ENCODE data around the gene CDHR5.
A peak's percentile ranks its signal among the peaks of the same experiment; 100 is the strongest.

The CDHR5 gene

DNA sequence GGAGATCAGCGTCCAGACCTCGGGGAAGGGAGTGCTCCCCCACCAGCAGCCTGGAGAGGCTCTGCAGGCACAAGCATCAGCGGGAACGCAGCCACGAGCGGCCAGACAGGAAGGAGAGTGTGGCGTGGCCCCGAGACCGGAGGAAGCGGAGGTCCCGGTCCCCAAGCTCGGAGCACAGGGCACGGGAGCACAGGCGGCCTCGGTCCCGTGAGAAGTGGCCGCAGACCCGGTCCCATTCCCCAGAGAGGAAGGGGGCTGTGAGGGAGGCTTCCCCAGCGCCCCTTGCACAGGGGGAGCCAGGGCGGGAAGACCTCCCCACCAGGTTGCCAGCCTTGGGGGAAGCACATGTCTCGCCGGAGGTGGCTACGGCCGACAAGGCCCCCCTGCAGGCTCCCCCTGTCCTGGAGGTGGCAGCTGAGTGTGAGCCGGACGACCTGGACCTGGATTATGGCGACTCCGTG is 15.9 kb downstream of the CDHR5 start:
- DNase-seq, result no peak

- DNase-seq, result no peak
Observed at GRCh38 chr11:607971-608659, 16.6 kb downstream of the CDHR5 start.

DNA sequence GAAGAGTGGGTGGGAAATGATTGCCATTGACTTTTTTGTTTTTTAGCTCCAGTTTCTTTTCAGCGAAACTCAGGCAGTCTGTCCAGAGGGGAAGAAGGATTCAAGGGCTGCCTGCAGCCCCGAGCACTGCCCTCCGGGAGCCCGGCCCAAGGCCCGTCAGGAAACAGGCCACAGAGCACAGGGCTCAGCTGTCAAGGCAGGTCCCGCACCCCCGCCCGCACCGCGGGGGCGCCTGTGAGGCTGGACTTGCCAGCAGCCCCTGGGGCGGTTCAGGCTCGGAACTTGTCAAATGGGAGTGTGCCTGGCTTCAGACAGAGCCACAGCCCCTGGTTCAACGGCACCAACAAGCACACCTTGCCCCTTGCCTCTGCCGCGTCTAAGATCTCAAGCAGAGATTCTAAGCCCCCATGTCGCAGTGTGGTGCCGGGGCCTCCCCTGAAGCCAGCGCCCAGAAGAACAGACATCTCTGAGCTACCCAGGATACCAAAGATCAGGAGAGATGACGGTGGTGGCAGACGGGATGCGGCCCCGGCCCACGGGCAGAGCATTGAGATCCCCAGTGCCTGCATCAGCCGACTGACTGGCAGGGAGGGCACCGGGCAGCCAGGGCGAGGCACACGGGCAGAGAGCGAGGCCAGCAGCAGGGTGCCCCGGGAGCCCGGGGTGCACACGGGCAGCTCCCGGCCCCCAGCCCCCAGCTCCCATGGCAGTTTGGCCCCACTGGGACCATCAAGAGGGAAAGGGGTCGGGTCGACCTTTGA is 17.6 kb downstream of the CDHR5 start:
- no peak for DNase-seq

DNA sequence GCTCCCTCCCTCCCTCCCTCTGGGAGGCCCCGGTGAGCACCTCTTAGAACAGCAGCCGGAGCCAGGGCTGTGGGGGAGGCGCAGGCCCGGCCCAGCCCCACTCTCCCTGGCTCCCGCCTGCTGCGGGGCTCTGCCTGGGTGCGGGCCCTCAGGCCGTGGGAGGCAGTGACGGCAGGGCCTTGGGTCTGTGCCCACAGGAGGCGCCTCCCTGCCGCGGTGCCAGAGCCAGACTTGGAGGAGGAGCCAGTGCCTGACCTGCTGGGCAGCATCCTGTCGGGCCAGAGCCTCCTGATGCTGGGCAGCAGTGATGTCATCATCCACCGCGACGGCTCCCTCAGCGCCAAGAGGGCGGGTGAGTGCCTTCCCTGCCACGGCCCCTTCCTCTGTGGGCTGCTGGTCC is 18.5 kb downstream of the CDHR5 start:
- DNase-seq, result no peak

DNA sequence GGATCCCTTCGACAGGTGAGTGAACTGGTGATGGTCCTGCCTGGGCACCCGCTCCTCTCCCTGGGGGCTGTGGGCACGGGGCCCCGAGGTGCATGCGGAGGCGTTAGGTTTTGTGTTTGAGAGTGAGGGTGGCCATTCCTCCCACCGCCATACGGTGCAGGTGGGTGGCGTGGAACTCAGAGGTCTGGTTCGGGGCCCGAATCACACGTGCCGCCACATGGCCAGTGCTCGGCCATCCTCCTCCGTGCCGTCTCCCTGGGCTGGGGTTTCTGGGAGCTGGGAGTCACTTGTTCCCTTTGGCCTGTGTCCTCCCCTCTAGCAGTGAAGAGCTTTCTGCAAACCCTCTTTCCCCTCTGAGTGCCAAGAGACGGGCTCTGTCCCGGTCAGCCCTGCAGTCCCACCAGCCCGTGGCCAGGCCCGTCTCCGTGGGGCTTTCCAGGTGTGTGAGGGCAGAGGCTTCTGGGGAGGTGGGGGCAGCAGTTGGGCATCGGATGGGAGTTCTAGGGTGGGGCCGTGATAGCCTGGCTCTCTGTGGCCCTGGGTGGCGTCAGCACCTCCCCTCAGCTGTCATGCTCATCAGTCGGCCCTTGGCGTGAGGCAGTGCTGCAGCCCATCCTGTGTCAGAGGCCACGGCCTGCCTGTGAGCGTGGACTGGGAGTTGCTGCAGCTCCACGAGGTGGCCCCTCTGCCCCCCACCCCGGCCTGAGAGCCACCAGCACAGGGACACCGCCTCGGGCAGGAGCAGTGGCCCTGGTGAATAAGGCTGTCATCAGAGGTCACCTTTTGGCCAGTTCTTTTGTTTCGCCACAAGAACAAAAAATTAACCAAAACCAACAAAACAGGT is 19.2 kb downstream of the CDHR5 start:
- no peak for DNase-seq

GRCh38 chr11:603154-603553 is 21.6 kb downstream of the CDHR5 start:
- no peak for DNase-seq

- no peak for DNase-seq
Observed at GRCh38 chr11:601573-602245, 23.0 kb downstream of the CDHR5 start.

- no peak for DNase-seq
Observed at GRCh38 chr11:598005-598680, 26.6 kb downstream of the CDHR5 start.

GRCh38 chr11:597166-597725 is 27.5 kb downstream of the CDHR5 start:
- no peak for DNase-seq

- DNase-seq, result no peak
Observed at GRCh38 chr11:596374-596773, 28.4 kb downstream of the CDHR5 start.

- no peak for DNase-seq
Observed at GRCh38 chr11:595400-595799, 29.4 kb downstream of the CDHR5 start.

- no peak for DNase-seq
Observed at GRCh38 chr11:593347-593746, 31.4 kb downstream of the CDHR5 start.

DNA sequence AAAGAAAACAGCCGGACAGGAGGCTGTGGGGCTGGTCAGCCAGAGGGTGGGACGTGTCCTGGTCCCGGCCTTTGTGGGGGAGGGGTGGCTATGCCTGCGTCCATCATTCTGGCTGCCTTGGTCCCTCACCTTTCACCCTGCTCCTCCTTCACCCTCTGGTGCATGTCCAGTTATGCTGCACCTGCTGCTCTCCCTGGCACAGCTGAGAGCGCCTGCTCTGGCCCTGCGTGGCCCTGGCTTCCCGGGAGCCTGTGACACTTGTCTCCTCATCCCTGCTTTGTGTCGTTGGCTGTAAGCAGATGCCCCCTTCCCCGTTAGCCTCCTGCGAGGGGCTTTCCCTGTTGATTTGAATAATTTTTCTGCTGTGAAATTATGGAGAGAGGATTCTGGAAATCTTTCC is 31.8 kb downstream of the CDHR5 start:
- no peak for DNase-seq

DNA sequence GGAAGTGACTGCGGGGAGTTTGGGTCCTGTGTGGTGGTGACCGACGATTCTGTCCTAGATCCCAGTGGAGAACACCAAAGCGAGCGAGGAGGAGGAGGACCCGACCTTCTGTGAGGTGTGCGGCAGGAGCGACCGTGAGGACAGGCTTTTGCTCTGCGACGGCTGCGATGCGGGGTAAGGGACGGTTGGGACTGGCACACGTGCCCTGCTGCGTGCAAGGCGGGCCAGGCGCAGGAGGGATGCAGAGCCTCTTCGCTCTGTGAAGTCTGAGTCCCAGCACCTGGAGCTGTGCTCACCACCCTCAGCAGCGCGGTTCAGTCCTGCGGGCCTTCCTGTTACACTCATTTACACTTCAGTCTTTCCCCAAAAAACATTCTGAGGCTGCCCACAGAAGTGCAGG is 32.3 kb downstream of the CDHR5 start:
- DNase-seq, result no peak

GRCh38 chr11:590997-591396 is 33.8 kb downstream of the CDHR5 start:
- DNase-seq, result no peak

DNA sequence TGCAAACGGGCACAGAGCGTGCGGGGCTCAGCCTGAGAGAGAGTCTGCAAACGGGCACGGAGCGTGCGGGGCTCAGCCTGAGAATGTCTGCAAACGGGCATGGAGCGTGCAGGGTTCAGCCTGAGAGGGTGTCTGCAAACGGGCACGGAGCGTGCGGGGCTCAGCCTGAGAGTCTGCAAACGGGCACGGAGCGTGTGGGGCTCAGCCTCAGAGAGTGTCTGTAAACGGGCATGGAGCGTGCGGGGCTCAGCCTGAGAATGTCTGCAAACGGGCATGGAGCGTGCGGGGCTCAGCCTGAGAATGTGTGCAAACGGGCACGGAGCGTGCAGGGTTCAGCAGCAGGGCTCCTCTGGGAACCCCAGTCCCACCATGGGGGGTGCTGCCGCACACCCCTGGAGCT is 35.0 kb downstream of the CDHR5 start:
- no peak for DNase-seq

GRCh38 chr11:587978-588380 is 36.8 kb downstream of the CDHR5 start:
- DNase-seq, result peak; percentile 67 to 82

- DNase-seq, result no peak
Observed at GRCh38 chr11:587546-587945, 37.2 kb downstream of the CDHR5 start.

DNA sequence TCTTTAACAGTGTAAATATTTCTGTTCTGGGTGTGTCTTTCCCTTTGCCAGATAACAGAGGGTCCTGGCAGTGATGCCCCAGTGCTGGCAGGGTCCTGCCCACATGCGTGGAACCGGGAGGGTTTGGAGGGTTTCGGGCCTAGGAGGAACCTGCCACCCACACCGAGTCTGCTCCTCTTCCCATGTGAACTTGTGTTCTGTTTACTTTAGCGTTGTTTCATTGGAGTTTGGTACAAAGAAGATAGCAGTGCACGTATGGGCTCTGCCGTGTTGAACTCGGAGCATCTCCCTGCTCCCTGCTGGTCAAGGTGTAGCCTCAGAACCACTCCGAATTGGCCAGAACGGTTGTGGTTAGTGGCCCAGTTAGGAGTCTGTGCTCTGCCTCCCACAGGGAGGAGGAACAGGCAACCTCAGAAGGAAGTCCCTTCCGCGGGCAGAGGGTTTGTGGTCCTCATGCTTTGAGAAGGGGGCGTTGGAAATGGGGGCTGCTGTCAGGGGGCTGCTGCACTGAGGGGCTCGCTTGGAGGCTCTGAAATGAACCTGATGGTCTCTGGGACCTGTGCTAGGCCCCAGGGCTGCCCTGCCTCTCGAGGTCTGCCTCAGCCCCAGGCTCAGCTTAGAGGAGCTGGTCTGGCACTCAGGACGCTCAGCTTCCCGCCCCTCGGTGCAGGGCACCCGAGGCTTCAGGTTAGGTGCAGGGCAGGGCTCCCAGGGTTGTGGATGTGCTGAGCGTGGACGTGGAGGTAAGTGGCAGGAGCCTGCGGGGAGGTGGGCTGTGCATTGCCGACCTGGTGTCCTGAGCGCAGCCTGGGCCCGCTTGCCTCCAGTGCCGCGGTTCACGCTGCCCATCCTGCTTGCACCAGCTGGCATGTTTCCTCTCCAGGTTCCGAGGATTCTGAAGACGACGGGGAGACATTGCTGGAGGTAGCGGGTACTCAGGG is 38.1 kb downstream of the CDHR5 start:
- DNase-seq, result no peak

DNA sequence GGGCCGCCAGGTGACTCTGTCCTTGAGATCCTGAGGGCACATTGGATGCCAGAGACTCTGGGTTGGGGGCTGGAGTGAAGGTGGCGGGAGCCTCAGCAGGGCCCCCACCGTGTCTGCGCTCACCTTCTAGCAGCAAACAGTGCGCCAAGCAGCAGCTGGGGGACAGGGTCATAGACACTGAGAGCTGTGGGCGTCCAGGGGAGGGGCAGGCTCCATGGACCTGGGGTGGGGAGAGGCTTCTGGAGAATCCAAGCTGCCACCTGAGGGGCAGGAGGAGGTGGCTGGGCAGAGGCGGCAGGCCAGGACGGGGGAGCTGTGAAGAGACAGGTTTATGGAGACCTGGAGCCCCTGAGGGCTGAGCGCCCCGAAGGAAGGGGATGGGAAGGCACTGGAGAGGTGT is 40.5 kb downstream of the CDHR5 start:
- DNase-seq, result no peak

- DNase-seq, result no peak
Observed at GRCh38 chr11:581752-582151, 43.0 kb downstream of the CDHR5 start.

Data from CD4-positive, alpha-beta T cell treated with Interleukin-1 beta for 1 hour (primary cell).